HCT116 (cell line): Measurements from ENCODE around the gene CDYL. TPM values are rescaled to one million over a fixed set of nuclear protein-coding genes. Genes with fewer than 3 reads are reported as not detected.

ENCODE experiments used
- ATAC-seq: fragments of 200-7000 bp; cut with Tn5 transposase; 2 replicates; pipeline ENCODE4 v1.9.1; 2020; ENCODE audit warnings: mild to moderate bottlenecking, moderate library complexity
- BruUV-seq: library from RNA; stranded (reverse); fragments of 400-500 nt; replicated peaks from 2 replicates; lab custom pipeline; 2021; lab: Mats Ljungman, UMichigan
- CTCF ChIA-PET: fragments of 300-600 bp; sonication (Branson Sonifier 250); formaldehyde crosslinking; loops from one replicate; lab custom pipeline; 2021; ENCODE audit warnings: antibody characterized with exemption; lab: Charles Lee
- POLR2A ChIA-PET: fragments of 300-600, 350-600 bp; sonication (Branson Sonifier 250); formaldehyde crosslinking; loops from one replicate; lab custom pipeline; 2021; ENCODE audit warnings: antibody characterized with exemption; lab: Charles Lee
- RAD21 ChIA-PET, 2 experiments: fragments of 300-600 bp; sonication (Branson Sonifier 250); formaldehyde crosslinking; loops; one replicate each; lab custom pipeline; 2023; ENCODE audit warnings: low total read pairs in 2 of 2; ENCODE audit not compliant: uncharacterized antibody in 2 of 2, unreplicated experiment in 2 of 2, low non-redundant PET in 1 of 2; lab: Charles Lee
- DNase-seq: peaks from one replicate; pipeline ENCODE4 v3.0.0-alpha.2; 2010; ENCODE audit warnings: low read depth, low spot score
- H2AFZ ChIP-seq: fragments of 200-600 bp; shearing (Covaris generic), sonication (generic); 2 replicates; pipeline ENCODE4 v1.6.1; 2017; ENCODE audit warnings: low read depth, mixed run types, mixed read lengths, antibody characterized with exemption, low read length; ENCODE audit not compliant: poor library complexity, severe bottlenecking
- H3K27ac ChIP-seq: 2 replicates; pipeline ENCODE4 v1.5.1; 2012; ENCODE audit warnings: low read depth, low read length
- H3K27me3 ChIP-seq: fragments of 200-600 bp; sonication (generic); 2 replicates; pipeline ENCODE4 v1.6.1; 2016; ENCODE audit warnings: mixed run types, low read length, mixed read lengths; ENCODE audit not compliant: insufficient read depth
- H3K36me3 ChIP-seq, 2 experiments: fragments of 200-500 bp in 1 of 2; fragments of 200-600 bp in 1 of 2; sonication (Bioruptor generic) in 1 of 2; sonication (generic) in 1 of 2; 2 replicates each; pipeline versions ENCODE4 v1.5.1 to v1.6.1; 2014 to 2016; ENCODE audit warnings: low read length in 2 of 2, inconsistent platforms in 1 of 2, mixed read lengths in 1 of 2, mixed run types in 1 of 2; ENCODE audit not compliant: insufficient read depth in 2 of 2, control insufficient read depth in 1 of 2
- H3K4me1 ChIP-seq, 2 experiments: fragments of 200-600 bp in 1 of 2; sonication (generic) in 1 of 2; 2 replicates each; pipeline versions ENCODE4 v1.5.1 to v1.6.1; 2012 to 2017; ENCODE audit warnings: low read length in 2 of 2, inconsistent platforms in 1 of 2, mild to moderate bottlenecking in 1 of 2, mixed read lengths in 1 of 2, mixed run types in 1 of 2, moderate library complexity in 1 of 2; ENCODE audit not compliant: insufficient read depth in 2 of 2, control insufficient read depth in 1 of 2
- H3K4me2 ChIP-seq: fragments of 200-600 bp; sonication (generic); 2 replicates; pipeline ENCODE4 v1.6.1; 2017; ENCODE audit warnings: mixed run types, low read length, mixed read lengths
- H3K4me3 ChIP-seq, 2 experiments: fragments of 200-600 bp in 1 of 2; sonication (generic) in 1 of 2; replicated peaks in 1 of 2; 2 replicates each; pipeline ENCODE4 v1.5.1; 2011 to 2016; ENCODE audit warnings: low read length in 2 of 2, control low read depth in 1 of 2, low read depth in 1 of 2, mild to moderate bottlenecking in 1 of 2, mixed read lengths in 1 of 2, mixed run types in 1 of 2
- H3K79me2 ChIP-seq: fragments of 200-600 bp; sonication (generic); 2 replicates; pipeline ENCODE4 v1.6.1; 2017; ENCODE audit warnings: mild to moderate bottlenecking, mixed run types, low read length, moderate library complexity, mixed read lengths; ENCODE audit not compliant: insufficient read depth
- H3K9ac ChIP-seq: fragments of 200-600 bp; sonication (generic); 2 replicates; pipeline ENCODE4 v1.6.1; 2016; ENCODE audit warnings: low read length, mixed read lengths
- H3K9me2 ChIP-seq: fragments of 200-600 bp; sonication (generic), shearing (Covaris generic); 2 replicates; pipeline ENCODE4 v1.6.1; 2017; ENCODE audit warnings: mixed run types, mild to moderate bottlenecking, moderate library complexity; ENCODE audit not compliant: insufficient read depth
- H3K9me3 ChIP-seq, 2 experiments: fragments of 200-500 bp in 1 of 2; fragments of 200-600 bp in 1 of 2; sonication (Bioruptor generic) in 1 of 2; sonication (generic) in 1 of 2; 2 replicates each; pipeline ENCODE4 v1.6.1; 2014 to 2017; ENCODE audit warnings: low read length in 2 of 2, mixed read lengths in 2 of 2, inconsistent platforms in 1 of 2, low read depth in 1 of 2, mild to moderate bottlenecking in 1 of 2, mixed run types in 1 of 2, moderate library complexity in 1 of 2; ENCODE audit not compliant: control insufficient read depth in 1 of 2, insufficient read depth in 1 of 2
- H4K20me1 ChIP-seq: fragments of 200-600 bp; sonication (generic), shearing (Covaris generic); 2 replicates; pipeline ENCODE4 v1.6.1; 2017; ENCODE audit warnings: mixed run types, mild to moderate bottlenecking, moderate library complexity; ENCODE audit not compliant: insufficient read depth
- CEBPB ChIP-seq: IDR thresholded peaks from 2 replicates; pipeline ENCODE4 v1.6.1; 2012; ENCODE audit warnings: low read depth
- EGR1 ChIP-seq: IDR thresholded peaks from 2 replicates; pipeline ENCODE4 v1.6.1; 2012; ENCODE audit warnings: low read depth
- EZH2 ChIP-seq: fragments of 200-600 bp; sonication (generic); IDR thresholded peaks from 2 replicates; pipeline ENCODE4 v1.6.1; 2017; ENCODE audit warnings: antibody characterized with exemption, mixed run types
- EZH2phosphoT487 ChIP-seq: fragments of 200-600 bp; IDR thresholded peaks from 2 replicates; pipeline ENCODE4 v1.6.1; 2018; ENCODE audit warnings: antibody characterized with exemption, borderline replicate concordance
- FOSL1 ChIP-seq: IDR thresholded peaks from 2 replicates; pipeline ENCODE4 v1.6.1; 2012; ENCODE audit warnings: low read depth
- RAD21 ChIP-seq: IDR thresholded peaks from 2 replicates; pipeline ENCODE4 v1.6.1; 2012; ENCODE audit warnings: low read depth, mild to moderate bottlenecking
- SIN3A ChIP-seq: IDR thresholded peaks from 2 replicates; pipeline ENCODE4 v1.6.1; 2012; ENCODE audit warnings: low read depth
- SP1 ChIP-seq: IDR thresholded peaks from 2 replicates; pipeline ENCODE4 v1.6.1; 2012; ENCODE audit warnings: low read depth
- SRF ChIP-seq: IDR thresholded peaks from 2 replicates; pipeline ENCODE4 v1.6.1; 2012; ENCODE audit warnings: low read depth
- ZFX ChIP-seq: fragments of 450-650 bp; IDR thresholded peaks from 2 replicates; pipeline ENCODE4 v1.6.1; 2017
- intact Hi-C: fragments of 100-400 bp; cut with micrococcal nuclease; formaldehyde crosslinking; loops from 2 replicates; pipeline ENCODE4 v1.10.0; 2022
- total RNA-seq: library from RNA; stranded (reverse); gene quantifications from one replicate; pipeline ENCODE4 v1.2.1, GENCODE V29; 2021; ENCODE audit not compliant: unreplicated experiment

The CDYL gene
- total RNA-seq, 1 experiment from 2014 or later = 42.6 TPM

DNA sequence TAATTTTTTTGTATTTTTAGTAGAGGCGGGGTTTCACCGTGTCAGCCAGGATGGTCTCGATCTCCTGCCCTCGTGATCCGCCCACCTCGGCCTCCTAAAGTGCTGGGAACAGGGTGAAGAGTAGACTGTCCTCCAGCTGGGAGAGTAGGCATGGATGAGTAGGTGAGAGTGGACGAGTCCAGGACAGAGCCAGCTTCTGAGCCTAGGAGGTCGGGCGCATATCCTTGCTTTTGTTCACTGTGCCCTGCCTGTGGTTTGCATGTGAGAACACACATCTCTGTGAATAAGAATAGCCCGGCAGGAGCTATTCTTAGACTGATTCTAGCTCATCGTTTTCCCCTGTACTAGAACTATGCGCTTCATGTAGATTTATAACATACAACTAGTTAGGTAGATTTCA, 149.4 kb downstream of the CDYL start:
- Histone ChIP-seq H3K9me2 (no peaks in the 10 kb centered on the region), H3K4me3 (no peak overlapping the region), H3K9me3 (no peaks in the 10 kb centered on the region), H3K27ac (no peak overlapping the region), H2AFZ (no peak overlapping the region), H3K27me3 (no peaks in the 10 kb centered on the region), H3K4me2 (no peak overlapping the region), H3K4me1 (peaks cover 0 to 12% of the 10 kb centered on the region in 2 experiments; a peak in 1 of 4 replicates), H3K9ac (no peak overlapping the region), H3K79me2 (peaks cover 67% of the 10 kb centered on the region), H4K20me1 (no peaks in the 10 kb centered on the region), H3K36me3 (no peaks in the 10 kb centered on the region)
- RAD21 ChIA-PET = no interaction called here
- DNase-seq (no peak), ATAC-seq (no peak)
- TF ChIP-seq EZH2 (no peak), SP1 (no peak), FOSL1 (no peak), SRF (no peak), RAD21 (no peak)
- intact Hi-C loops = no loop called here
- CTCF ChIA-PET = no interaction called here
- no TSS peak for BruUV-seq
- POLR2A ChIA-PET = no interaction called here

DNA sequence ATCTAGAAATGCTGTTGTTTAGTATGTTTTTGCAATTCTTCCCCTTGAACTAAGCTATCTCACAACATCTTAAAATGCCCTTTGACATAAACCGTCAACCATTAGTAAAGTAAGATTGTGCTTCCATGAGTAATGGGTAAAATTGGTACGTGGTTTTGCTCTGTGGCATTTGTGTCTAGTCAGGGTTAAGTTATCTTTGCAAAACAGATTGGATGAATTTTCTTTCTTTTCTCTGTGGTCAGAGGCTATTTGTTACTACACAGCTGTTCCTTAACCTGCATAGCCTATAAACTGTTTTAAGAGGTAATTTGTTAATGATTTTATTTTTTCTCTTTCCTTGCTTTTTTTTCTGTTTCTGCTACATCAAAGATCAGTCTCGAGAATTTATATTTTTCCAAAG, 152.2 kb downstream of the CDYL start:
- Histone ChIP-seq H3K27me3 (no peaks in the 10 kb centered on the region), H3K4me3 (no peak overlapping the region), H3K4me2 (no peak overlapping the region), H2AFZ (no peak overlapping the region), H3K9me2 (no peaks in the 10 kb centered on the region), H3K27ac (no peak overlapping the region), H3K36me3 (no peaks in the 10 kb centered on the region), H3K4me1 (peaks cover 12 to 34% of the 10 kb centered on the region in 2 experiments), H3K9me3 (no peaks in the 10 kb centered on the region), H3K9ac (no peak overlapping the region), H4K20me1 (no peaks in the 10 kb centered on the region), H3K79me2 (peaks cover 79% of the 10 kb centered on the region)
- CTCF ChIA-PET = no interaction called here
- BruUV-seq = no TSS peak
- RAD21 ChIA-PET = no interaction called here
- ATAC-seq (no peak), DNase-seq (no peak)
- POLR2A ChIA-PET = no interaction called here
- intact Hi-C loops = no loop called here
- no peak for TF ChIP-seq RAD21
- TF ChIP-seq SIN3A = no peak
- no peak for TF ChIP-seq EZH2phosphoT487
- TF ChIP-seq EGR1 = no peak
- TF ChIP-seq ZFX = no peak
- TF ChIP-seq CEBPB = no peak
